Parathyroid adenoma (tissue), 2 donors: Measurements from ENCODE around the gene COX10.

Source experiments
- H2AFZ ChIP-seq: fragments of 300-600 bp; sonication (generic); one replicate; pipeline ENCODE4 v1.7.0; 2017; ENCODE audit warnings: antibody characterized with exemption, mild to moderate bottlenecking
- H3K27ac ChIP-seq: fragments of 300-600 bp; sonication (generic); one replicate; pipeline ENCODE4 v1.7.0; 2017
- H3K27me3 ChIP-seq: fragments of 300-600 bp; sonication (generic); one replicate; pipeline ENCODE4 v1.7.0; 2017; ENCODE audit warnings: low read length; ENCODE audit not compliant: control insufficient read depth, insufficient read depth
- H3K36me3 ChIP-seq: fragments of 300-600 bp; sonication (generic); one replicate; pipeline ENCODE4 v1.7.0; 2017; ENCODE audit warnings: low read length; ENCODE audit not compliant: control insufficient read depth, insufficient read depth
- H3K4me1 ChIP-seq: fragments of 300-600 bp; sonication (generic); one replicate; pipeline ENCODE4 v1.7.0; 2017; ENCODE audit warnings: control low read depth
- H3K4me2 ChIP-seq: fragments of 300-600 bp; sonication (generic); one replicate; pipeline ENCODE4 v1.7.0; 2017; ENCODE audit warnings: low read length
- H3K4me3 ChIP-seq: fragments of 300-600 bp; sonication (generic); one replicate; pipeline ENCODE4 v1.7.0; 2017; ENCODE audit warnings: low read depth, low read length
- H3K79me2 ChIP-seq: fragments of 300-600 bp; sonication (generic); one replicate; pipeline ENCODE4 v1.7.0; 2017; ENCODE audit warnings: control low read depth
- H3K9ac ChIP-seq: fragments of 300-600 bp; sonication (generic); one replicate; pipeline ENCODE4 v1.7.0; 2017; ENCODE audit warnings: mild to moderate bottlenecking
- H3K9me3 ChIP-seq: fragments of 300-600 bp; sonication (generic); one replicate; pipeline ENCODE4 v1.7.0; 2017; ENCODE audit warnings: low read length; ENCODE audit not compliant: control insufficient read depth
- CTCF ChIP-seq: fragments of 300-600 bp; sonication (generic); IDR thresholded peaks from one replicate; pipeline ENCODE4 v1.7.0; 2017; ENCODE audit warnings: antibody characterized with exemption, mild to moderate bottlenecking
- donor health status: primary hyperparathyroidism.

COX10 gene

GRCh38 chr17:14245002-14245401, 175.7 kb downstream of the COX10 start:
- Histone ChIP-seq H2AFZ (no peak overlapping the region), H3K27ac (no peak overlapping the region), H3K9me3 (no peaks in the 10 kb centered on the region), H3K4me3 (no peak overlapping the region), H3K36me3 (no peaks in the 10 kb centered on the region), H3K4me1 (no peaks in the 10 kb centered on the region), H3K79me2 (no peaks in the 10 kb centered on the region), H3K9ac (no peak overlapping the region), H3K27me3 (no peaks in the 10 kb centered on the region), H3K4me2 (no peak overlapping the region)
- no peak for TF ChIP-seq CTCF

GRCh38 chr17:14245629-14246028, 176.3 kb downstream of the COX10 start:
- Histone ChIP-seq H2AFZ (no peak overlapping the region), H3K79me2 (no peaks in the 10 kb centered on the region), H3K4me3 (no peak overlapping the region), H3K36me3 (no peaks in the 10 kb centered on the region), H3K4me2 (no peak overlapping the region), H3K27ac (no peak overlapping the region), H3K9me3 (no peaks in the 10 kb centered on the region), H3K9ac (no peak overlapping the region), H3K4me1 (no peaks in the 10 kb centered on the region), H3K27me3 (no peaks in the 10 kb centered on the region)
- no peak for TF ChIP-seq CTCF
